GM23248 (cell line): ENCODE results near the gene ART5. TPM values are rescaled to one million over a fixed set of nuclear protein-coding genes. Genes with fewer than 3 reads are reported as not detected.

Experiments used
- DNase-seq: peaks from one replicate; pipeline ENCODE4 v3.0.0-alpha.2; 2015
- H2AFZ ChIP-seq: fragments of 200-600 bp; sonication (generic); 2 replicates; pipeline ENCODE4 v1.6.1; 2016; ENCODE audit warnings: antibody characterized with exemption
- H3F3A ChIP-seq: fragments of 200-600 bp; sonication (generic); 2 replicates; pipeline ENCODE4 v1.6.1; 2016; ENCODE audit warnings: mild to moderate bottlenecking, antibody characterized with exemption, mixed run types; ENCODE audit not compliant: insufficient read depth
- H3K27ac ChIP-seq: fragments of 200-600 bp; sonication (generic); 2 replicates; pipeline ENCODE4 v1.5.1; 2016; ENCODE audit warnings: mild to moderate bottlenecking
- H3K27me3 ChIP-seq: fragments of 200-600 bp; sonication (generic); replicated peaks from 2 replicates; pipeline ENCODE4 v1.6.1; 2016; ENCODE audit warnings: mild to moderate bottlenecking; ENCODE audit not compliant: insufficient read depth
- H3K36me3 ChIP-seq: fragments of 200-600 bp; sonication (generic); 2 replicates; pipeline ENCODE4 v1.6.1; 2016; ENCODE audit warnings: low read depth, mild to moderate bottlenecking
- H3K4me1 ChIP-seq: fragments of 200-600 bp; sonication (generic); 2 replicates; pipeline ENCODE4 v1.6.1; 2016; ENCODE audit warnings: mild to moderate bottlenecking; ENCODE audit not compliant: insufficient read depth
- H3K4me2 ChIP-seq: fragments of 200-600 bp; sonication (generic); one replicate; pipeline ENCODE4 v1.6.1; 2016; ENCODE audit warnings: mild to moderate bottlenecking; ENCODE audit not compliant: unreplicated experiment
- H3K4me3 ChIP-seq: fragments of 200-600 bp; sonication (generic); 2 replicates; pipeline ENCODE4 v1.5.1; 2016; ENCODE audit warnings: mild to moderate bottlenecking
- H3K79me2 ChIP-seq: fragments of 200-600 bp; sonication (generic); 2 replicates; pipeline ENCODE4 v1.6.1; 2016; ENCODE audit warnings: mild to moderate bottlenecking; ENCODE audit not compliant: insufficient read depth
- H3K9ac ChIP-seq: fragments of 200-600 bp; sonication (generic); 2 replicates; pipeline ENCODE4 v1.6.1; 2016; ENCODE audit warnings: mild to moderate bottlenecking
- H3K9me2 ChIP-seq: fragments of 200-600 bp; sonication (generic); 2 replicates; pipeline ENCODE4 v1.6.1; 2016; ENCODE audit warnings: mixed run types, mild to moderate bottlenecking, moderate library complexity; ENCODE audit not compliant: insufficient read depth
- H3K9me3 ChIP-seq: fragments of 200-600 bp; sonication (generic); one replicate; pipeline ENCODE4 v1.6.1; 2017; ENCODE audit warnings: low read depth
- H4K20me1 ChIP-seq: fragments of 200-600 bp; sonication (generic); 2 replicates; pipeline ENCODE4 v1.6.0; 2016; ENCODE audit not compliant: insufficient read depth
- EZH2 ChIP-seq: fragments of 200-600 bp; sonication (generic); IDR thresholded peaks from 2 replicates; pipeline ENCODE4 v1.6.1; 2018; ENCODE audit warnings: antibody characterized with exemption, mild to moderate bottlenecking; ENCODE audit not compliant: insufficient read depth, poor library complexity, severe bottlenecking
- EZH2phosphoT487 ChIP-seq: fragments of 200-600 bp; sonication (generic); IDR thresholded peaks from 2 replicates; pipeline ENCODE4 v1.6.1; 2018; ENCODE audit warnings: antibody characterized with exemption, moderate library complexity, mild to moderate bottlenecking, low read depth; ENCODE audit not compliant: insufficient read depth
- WGBS, 2 experiments: methylation state at CpG; one replicate each; pipeline ENCODE4 v1.1.6; 2015 to 2017; ENCODE audit warnings: low lambda C conversion rate in 2 of 2, low coverage in 1 of 2; ENCODE audit errors: missing lambda C conversion rate in 2 of 2; 5-methylcytosine and 5-hydroxymethylcytosine counted together
- in situ Hi-C: fragments of 300-500 bp; cut with MboI; formaldehyde crosslinking; loops from 2 replicates; pipeline ENCODE4 v1.15.0; 2020
- polyA plus RNA-seq: library from polyadenylated mRNA; unstranded; fragments of >200 nt; fragmentation: Nextera tagmentation; extraction: Ambion mirVana; gene quantifications from 2 replicates; pipeline ENCODE4 v1.2.1, GENCODE V29; 2016
- total RNA-seq: library from RNA; depleted of rRNA; stranded (reverse); fragments of >200 nt; shearing (Covaris generic); gene quantifications from 2 replicates; pipeline ENCODE4 v1.2.3, GENCODE V29; 2014; rRNA removed

Gene ART5
- total RNA-seq (not detected in 2 replicates), polyA plus RNA-seq (0.23 TPM in 1 of 2 replicates, not detected in the other)

- 9 to 17% methylated on average over 10 to 16 of the region's 21 CpGs for WGBS, 2 experiments
- in situ Hi-C loops = no loop called here
- Histone ChIP-seq H3K27ac (no peak within 1 kb of the TSS), H3K9me2 (no peaks in the 10 kb centered on the region), H3K9ac (peak within 1 kb of the TSS; percentile 54), H3K79me2 (no peaks in the 10 kb centered on the region), H3K4me2 (peak within 1 kb of the TSS; percentile 86), H3K4me3 (peak within 1 kb of the TSS; percentile 69), H2AFZ (peak within 1 kb of the TSS; percentile 86), H3K27me3 (peaks cover 16% of the 10 kb centered on the region), H4K20me1 (no peaks in the 10 kb centered on the region), H3K36me3 (no peaks in the 10 kb centered on the region), H3F3A (no peaks in the 10 kb centered on the region), H3K4me1 (no peaks in the 10 kb centered on the region), H3K9me3 (no peaks in the 10 kb centered on the region)
- no peak for TF ChIP-seq EZH2phosphoT487
- TF ChIP-seq EZH2 = no peak
- DNase-seq = no peak
Observed at GRCh38 chr11:3641701-3642070, at the start of gene ART5. Gene ART5, minus strand, starts transcription at chr11:3641992. Its CDS starts 130 bp downstream, at chr11:3641862.

- in situ Hi-C loops = no loop called here
- peaks cover 62% of the 10 kb centered on the region for H3K36me3 ChIP-seq
- H3K4me2 ChIP-seq = no peak overlapping the region
- no peaks in the 10 kb centered on the region for H3K9me2 ChIP-seq
- no peaks in the 10 kb centered on the region for H3K4me1 ChIP-seq
- H3K79me2 ChIP-seq = peaks cover 11% of the 10 kb centered on the region; the same call in 1 of the 2 replicates
- H3K9ac ChIP-seq = no peak overlapping the region
- no peak overlapping the region for H3K4me3 ChIP-seq
- no peaks in the 10 kb centered on the region for H3K27me3 ChIP-seq
- TF ChIP-seq EZH2phosphoT487 (no peak), EZH2 (no peak)
- WGBS, 2 experiments = 76 to 90% methylated on average over 4 of the region's 4 CpGs
- no peak overlapping the region for H3K27ac ChIP-seq
- no peak overlapping the region for H2AFZ ChIP-seq
- H3K9me3 ChIP-seq = no peaks in the 10 kb centered on the region
- H4K20me1 ChIP-seq = no peaks in the 10 kb centered on the region
- no peaks in the 10 kb centered on the region for H3F3A ChIP-seq
- peak; percentile 5 for DNase-seq
Observed at GRCh38 chr11:3686751-3687150, 45.0 kb upstream of the ART5 start.

GRCh38 chr11:3685923-3686322 lies 44.1 kb upstream of the ART5 start:
- no peaks in the 10 kb centered on the region for H3K9me2 ChIP-seq
- H3K36me3 ChIP-seq = peaks cover 62% of the 10 kb centered on the region
- DNase-seq = no peak
- peaks cover 11% of the 10 kb centered on the region; the same call in 1 of the 2 replicates for H3K79me2 ChIP-seq
- no peaks in the 10 kb centered on the region for H3K27me3 ChIP-seq
- no peak overlapping the region for H3K27ac ChIP-seq
- no peaks in the 10 kb centered on the region for H3K4me1 ChIP-seq
- no peaks in the 10 kb centered on the region for H3K9me3 ChIP-seq
- H3F3A ChIP-seq = no peaks in the 10 kb centered on the region
- no peak overlapping the region for H3K4me2 ChIP-seq
- H4K20me1 ChIP-seq = no peaks in the 10 kb centered on the region
- 70 to 80% methylated on average over 7 of the region's 7 CpGs for WGBS, 2 experiments
- TF ChIP-seq EZH2 (no peak), EZH2phosphoT487 (no peak)
- H2AFZ ChIP-seq = no peak overlapping the region
- H3K4me3 ChIP-seq = no peak overlapping the region
- in situ Hi-C loops = no loop called here
- H3K9ac ChIP-seq = no peak overlapping the region

- no peak overlapping the region for H2AFZ ChIP-seq
- in situ Hi-C loops = no loop called here
- H4K20me1 ChIP-seq = no peaks in the 10 kb centered on the region
- DNase-seq = no peak
- no peaks in the 10 kb centered on the region for H3K9me3 ChIP-seq
- H3K9ac ChIP-seq = no peak overlapping the region
- no peaks in the 10 kb centered on the region for H3F3A ChIP-seq
- H3K79me2 ChIP-seq = peaks cover 6% of the 10 kb centered on the region; the same call in 1 of the 2 replicates
- TF ChIP-seq EZH2 = no peak
- TF ChIP-seq EZH2phosphoT487 = no peak
- peaks cover 61% of the 10 kb centered on the region for H3K36me3 ChIP-seq
- no peaks in the 10 kb centered on the region for H3K4me1 ChIP-seq
- H3K9me2 ChIP-seq = no peaks in the 10 kb centered on the region
- 79 to 83% methylated on average over 2 of the region's 2 CpGs for WGBS, 2 experiments
- no peak overlapping the region for H3K4me3 ChIP-seq
- H3K27me3 ChIP-seq = no peaks in the 10 kb centered on the region
- no peak overlapping the region for H3K4me2 ChIP-seq
- H3K27ac ChIP-seq = no peak overlapping the region
Observed at GRCh38 chr11:3684819-3685172, 43.0 kb upstream of the ART5 start.
